ENCODE measurements around the gene BRWD1.
A peak's percentile ranks its signal among the peaks of the same experiment; 100 is the strongest.

Gene BRWD1

DNA sequence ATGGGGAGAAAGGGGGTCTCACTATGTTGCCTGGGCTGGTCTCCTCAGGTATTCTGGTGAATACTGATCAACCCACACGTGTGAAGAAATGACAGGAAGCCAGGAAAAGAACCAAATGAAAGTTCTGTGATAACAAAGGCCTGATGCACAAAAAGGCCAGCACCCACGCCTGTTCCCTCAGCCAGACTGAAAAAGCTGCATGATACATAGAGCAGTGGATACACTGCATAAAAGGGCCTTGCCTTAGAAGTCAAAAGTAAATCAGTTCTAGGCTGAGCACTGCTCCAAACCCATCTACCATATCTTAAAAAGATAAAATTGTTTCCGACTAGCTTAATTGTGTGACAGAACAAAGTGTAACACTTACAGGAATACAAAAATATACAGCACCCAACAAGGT is 93.3 kb downstream of the BRWD1 start:
- DNase-seq: peak in 20 of 42 donors; percentile 7 to 60 (median 26)

GRCh38 chr21:39218082-39218409 is 95.4 kb downstream of the BRWD1 start:
- DNase-seq: no peak
- intact Hi-C loops (cut with DNase I): no loop called here

More for the DNA sequence above, 93.3 kb downstream of the BRWD1 start:
- intact Hi-C loops (cut with DNase I): no loop called here

GRCh38 chr21:39217356-39218081 is 95.9 kb downstream of the BRWD1 start:
- intact Hi-C loops (cut with DNase I): no loop called here
- no peak for DNase-seq

GRCh38 chr21:39216290-39216689 is 97.1 kb downstream of the BRWD1 start:
- no peak for DNase-seq
- intact Hi-C loops (cut with DNase I): no loop called here

- intact Hi-C loops (cut with DNase I): no loop called here
- no peak for DNase-seq
Observed at GRCh38 chr21:39215078-39215477, 98.4 kb downstream of the BRWD1 start.

DNA sequence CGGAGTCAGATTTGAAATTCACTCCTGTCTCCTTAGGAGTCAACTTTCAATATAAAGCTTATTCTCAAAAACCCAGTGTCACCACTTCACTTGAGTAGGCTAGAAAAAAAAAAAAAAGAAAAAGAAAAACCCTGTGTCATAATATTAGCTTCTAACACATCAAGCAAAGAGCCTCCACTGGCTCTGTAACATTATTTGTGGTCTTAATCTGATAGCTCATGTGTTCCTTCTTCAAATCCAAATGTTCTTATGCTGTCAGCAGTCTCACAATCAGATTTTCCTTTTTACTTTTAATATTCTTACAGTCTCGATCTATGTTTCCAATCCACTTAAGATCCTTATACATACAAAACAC is 104.1 kb downstream of the BRWD1 start:
- intact Hi-C loops (cut with DNase I): no loop called here

GRCh38 chr21:39208624-39209333 is 104.7 kb downstream of the BRWD1 start:
- DNase-seq: no peak
- intact Hi-C loops (cut with DNase I): no loop called here

More for the DNA sequence above, 104.1 kb downstream of the BRWD1 start:
- DNase-seq: no peak

DNA sequence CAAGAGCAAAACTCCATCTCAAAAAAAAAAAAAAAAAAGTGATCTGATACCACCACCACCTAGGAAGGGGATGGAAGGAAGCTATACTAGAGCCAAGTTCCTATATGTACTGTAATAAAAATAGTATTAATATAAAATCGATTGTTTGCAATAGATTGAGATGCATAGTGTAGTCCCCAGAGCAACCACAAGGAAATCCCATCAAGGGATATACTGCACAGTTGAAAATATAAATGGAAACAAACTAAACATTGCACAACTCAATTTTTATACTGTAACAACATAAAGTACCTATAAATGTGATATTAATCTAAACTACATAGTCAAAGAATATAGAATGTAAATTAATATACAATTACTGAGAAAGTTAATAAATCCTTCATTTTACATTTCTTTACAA is 109.3 kb downstream of the BRWD1 start:
- intact Hi-C loops (cut with DNase I): no loop called here

GRCh38 chr21:39198800-39199199 is 114.6 kb downstream of the BRWD1 start:
- intact Hi-C loops (cut with DNase I): no loop called here
- no peak for DNase-seq

More for the DNA sequence above, 109.3 kb downstream of the BRWD1 start:
- DNase-seq: no peak

GRCh38 chr21:39197448-39198233 is 115.8 kb downstream of the BRWD1 start:
- DNase-seq: no peak
- intact Hi-C loops (cut with DNase I): no loop called here

DNA sequence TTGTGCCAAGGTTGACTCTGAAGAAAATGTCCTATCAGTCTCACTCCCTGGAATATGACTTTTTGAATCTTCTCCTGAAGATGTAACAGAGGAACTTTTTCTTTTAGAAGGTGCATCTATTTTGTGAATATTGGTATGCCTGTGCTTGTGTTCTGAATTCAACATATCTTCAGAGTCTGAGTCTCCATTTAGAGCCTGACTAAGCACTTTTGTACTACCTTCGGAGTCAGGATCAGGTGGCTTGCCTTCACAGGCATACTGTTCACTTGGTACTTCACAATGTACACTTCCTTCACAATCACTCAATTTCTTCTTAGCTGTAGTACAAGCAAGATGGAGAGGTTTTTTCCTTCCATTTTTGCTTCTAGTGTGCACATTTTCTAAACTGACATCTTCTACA is 116.6 kb downstream of the BRWD1 start:
- intact Hi-C loops (cut with DNase I): no loop called here
- no peak for DNase-seq

- no peak for DNase-seq
- intact Hi-C loops (cut with DNase I): no loop called here
Observed at GRCh38 chr21:39196310-39196709, 117.1 kb downstream of the BRWD1 start.

DNA sequence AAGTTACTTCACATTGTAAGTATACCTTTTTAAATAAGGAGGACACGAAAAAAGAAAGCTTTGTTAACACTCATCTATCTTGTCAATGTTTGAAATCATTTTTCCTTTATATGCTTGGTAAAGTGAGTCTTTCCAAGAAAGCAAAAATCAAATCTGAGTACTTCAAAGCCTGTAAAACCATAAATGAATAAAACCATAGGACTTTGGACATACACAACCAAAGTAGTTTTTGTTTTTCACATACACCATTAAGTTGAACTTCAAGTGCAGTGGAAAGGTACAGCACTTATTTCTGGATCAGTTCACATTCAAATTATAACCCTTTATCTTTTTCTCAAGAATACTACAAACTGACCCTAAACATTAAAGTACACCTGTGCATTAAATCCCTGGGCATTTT is 120.1 kb downstream of the BRWD1 start:
- intact Hi-C loops (cut with DNase I): no loop called here
- no peak for DNase-seq

GRCh38 chr21:39189857-39190604 is 123.4 kb downstream of the BRWD1 start:
- intact Hi-C loops (cut with DNase I): no loop called here
- no peak for DNase-seq

DNA sequence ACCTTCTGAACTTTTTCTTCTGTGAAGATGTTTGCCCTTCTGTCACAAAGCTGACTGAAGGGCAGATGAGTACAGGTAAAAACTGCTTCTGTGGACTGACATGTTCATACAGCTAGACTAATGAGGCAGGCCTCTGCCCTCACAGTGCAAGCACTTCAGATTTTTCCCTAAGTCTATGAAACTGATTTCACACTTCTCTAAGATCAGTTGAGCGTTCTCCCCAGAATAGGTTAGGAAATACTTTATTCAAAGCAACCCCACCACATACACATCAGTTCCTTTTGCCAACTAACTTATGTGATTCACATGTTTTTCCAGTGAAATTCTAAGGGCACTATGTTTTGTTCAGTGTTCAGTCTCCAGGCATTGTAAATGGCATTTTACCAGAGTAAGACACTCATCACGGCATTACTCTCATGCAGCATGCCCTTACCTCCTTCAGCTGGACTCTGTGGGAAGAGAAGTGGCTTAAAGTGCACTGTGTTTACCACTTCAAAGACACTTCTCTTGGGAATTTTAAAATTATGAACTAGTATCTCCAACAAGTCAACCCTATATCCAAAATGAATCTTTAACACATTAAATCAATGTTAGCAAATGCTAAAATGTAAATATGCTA is 124.8 kb downstream of the BRWD1 start:
- DNase-seq: no peak
- intact Hi-C loops (cut with DNase I): no loop called here

GRCh38 chr21:39187141-39187540 is 126.3 kb downstream of the BRWD1 start:
- no peak for DNase-seq
- intact Hi-C loops (cut with DNase I): no loop called here

- intact Hi-C loops (cut with DNase I): no loop called here
Observed at GRCh38 chr21:39186676-39187075, 126.8 kb downstream of the BRWD1 start.

DNA sequence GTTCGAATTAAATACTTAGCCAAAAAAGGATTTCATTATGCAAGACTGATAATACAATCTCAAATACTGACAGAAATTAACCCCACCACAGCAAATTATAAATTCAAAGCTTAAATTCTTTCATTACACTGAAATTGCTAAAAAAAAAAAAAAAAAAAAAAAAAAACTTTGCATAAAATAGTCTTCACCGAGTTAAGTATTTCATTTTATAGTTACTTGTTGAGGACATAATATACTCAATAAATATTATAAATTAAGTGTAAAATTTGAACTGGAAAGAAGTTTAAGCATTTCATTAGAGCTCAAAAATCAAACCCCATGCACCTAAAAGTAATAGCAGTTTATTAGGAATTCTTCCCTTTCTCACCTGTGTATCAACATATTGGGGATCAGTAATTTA is 128.3 kb downstream of the BRWD1 start:
- DNase-seq: no peak
- intact Hi-C loops (cut with DNase I): no loop called here

More at GRCh38 chr21:39186676-39187075, 126.8 kb downstream of the BRWD1 start:
- DNase-seq: no peak

Data from head of caudate nucleus (tissue), 42 donors.